Measurements from ENCODE around the gene MRPS27.

Gene MRPS27

DNA sequence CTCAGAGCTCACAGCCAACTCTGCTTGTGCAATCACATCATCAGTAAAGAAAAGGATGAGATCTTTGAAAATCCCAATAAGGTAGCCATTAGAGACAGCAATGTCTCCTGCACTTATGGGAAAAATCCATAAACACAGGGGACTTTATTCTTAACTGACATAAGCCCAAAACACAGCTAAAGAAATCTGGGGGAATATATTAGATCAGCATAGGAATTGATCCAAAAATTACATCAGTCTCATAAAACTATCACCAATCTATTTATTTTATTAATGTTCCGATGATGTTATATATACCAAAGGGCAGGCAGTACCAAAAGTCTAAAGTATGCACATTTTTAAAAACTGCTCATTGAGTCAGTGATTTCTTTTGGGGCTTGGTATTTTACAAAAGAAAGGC, 6.9 kb downstream of the MRPS27 start:
- Histone ChIP-seq H3K27me3 (no peaks in the 10 kb centered on the region), H3K4me1 (ENCODE audit: control insufficient read depth in 1 of 2, insufficient read depth in 1 of 2, low read depth in 1 of 2, low read length in 1 of 2) (peaks cover 12 to 14% of the 10 kb centered on the region in 2 experiments), H3K4me3 (ENCODE audit: low read depth in 1 of 2, low read length in 1 of 2) (no peak overlapping the region), H3K36me3 (peaks cover 6% of the 10 kb centered on the region), H3K9me3 (no peaks in the 10 kb centered on the region), H3K27ac (no peak overlapping the region)
- TF ChIP-seq CTCF (IDR thresholded peaks at IDR 0.05) = no peak

DNA sequence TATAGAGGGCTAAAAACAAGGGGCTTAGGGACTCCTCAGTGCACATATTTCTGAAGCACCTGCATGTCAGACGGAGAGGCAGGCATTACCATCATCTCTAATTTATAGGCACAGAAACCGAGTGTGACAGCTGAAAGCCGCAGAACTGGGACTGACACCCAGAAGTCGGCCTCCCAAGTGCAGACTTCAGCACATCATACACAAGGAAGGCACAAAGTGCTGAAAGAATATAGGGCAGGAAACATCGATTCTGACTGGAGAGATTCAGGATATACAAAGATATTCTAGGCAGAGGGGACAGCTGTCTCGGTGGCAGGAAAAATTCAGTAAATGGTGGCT, 11.2 kb downstream of the MRPS27 start:
- no peaks in the 10 kb centered on the region for H3K9me3 ChIP-seq
- H3K36me3 ChIP-seq = peaks cover 6% of the 10 kb centered on the region
- H3K27me3 ChIP-seq = no peaks in the 10 kb centered on the region
- peak overlapping the region; percentile 75 for H3K27ac ChIP-seq
- TF ChIP-seq CTCF (IDR thresholded peaks at IDR 0.05) = no peak
- H3K4me3 ChIP-seq (ENCODE audit: low read depth in 1 of 2, low read length in 1 of 2) = peak overlapping the region; percentile 80 to 83
- H3K4me1 ChIP-seq (ENCODE audit: control insufficient read depth in 1 of 2, insufficient read depth in 1 of 2, low read depth in 1 of 2, low read length in 1 of 2) = peaks cover 11 to 15% of the 10 kb centered on the region in 2 experiments

DNA sequence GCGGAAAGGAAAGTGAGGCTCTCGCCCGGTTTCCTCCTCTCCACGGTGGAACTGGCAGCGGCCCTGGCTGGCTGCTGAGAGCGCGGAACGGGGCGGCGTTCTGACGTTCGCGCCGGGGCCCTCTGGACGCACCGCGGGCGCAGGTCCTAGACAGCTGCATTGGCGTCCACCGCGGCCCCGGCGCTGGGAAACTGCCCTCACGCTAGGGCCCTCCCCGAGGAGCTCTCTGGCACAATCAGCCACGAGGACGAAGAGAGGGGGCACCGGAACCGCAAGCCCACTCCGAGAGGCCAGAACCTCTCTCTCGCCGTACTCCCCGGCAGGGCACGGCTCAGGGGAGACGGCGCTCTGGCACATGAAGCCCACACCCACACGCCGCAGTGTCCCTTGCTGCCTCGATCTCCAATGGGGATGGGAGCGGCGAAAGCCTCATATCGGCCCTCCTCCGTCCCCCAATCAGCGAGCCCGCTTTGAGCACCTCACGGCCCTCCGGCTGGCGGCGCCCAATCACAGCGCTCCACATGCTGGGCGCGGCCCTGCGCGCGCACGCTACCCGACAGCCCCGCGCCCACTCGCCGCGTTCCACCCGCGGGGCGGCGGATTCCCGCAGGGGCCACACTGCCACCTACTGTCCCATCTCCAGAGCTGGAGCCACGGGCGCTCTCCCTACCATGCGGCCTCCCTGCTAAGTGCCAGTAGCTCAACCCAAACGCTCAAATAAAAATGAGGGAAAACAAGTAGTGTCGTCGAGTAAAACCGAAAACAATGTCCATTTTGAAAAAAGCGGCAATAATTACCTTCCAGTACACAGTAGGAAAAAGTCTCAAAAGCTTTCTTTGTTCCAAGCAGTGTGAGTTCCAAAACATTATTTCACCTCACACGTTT, 11.8 kb downstream of the MRPS27 start:
- H3K27me3 ChIP-seq = no peaks in the 10 kb centered on the region
- H3K9me3 ChIP-seq = no peaks in the 10 kb centered on the region
- peak overlapping the region; percentile 80 to 83 for H3K4me3 ChIP-seq (ENCODE audit: low read depth in 1 of 2, low read length in 1 of 2)
- peaks cover 11 to 15% of the 10 kb centered on the region in 2 experiments for H3K4me1 ChIP-seq (ENCODE audit: control insufficient read depth in 1 of 2, insufficient read depth in 1 of 2, low read depth in 1 of 2, low read length in 1 of 2)
- H3K27ac ChIP-seq = peak overlapping the region; percentile 75
- H3K36me3 ChIP-seq = peaks cover 6% of the 10 kb centered on the region
- TF ChIP-seq CTCF (IDR thresholded peaks at IDR 0.05) = peak; percentile 82

DNA sequence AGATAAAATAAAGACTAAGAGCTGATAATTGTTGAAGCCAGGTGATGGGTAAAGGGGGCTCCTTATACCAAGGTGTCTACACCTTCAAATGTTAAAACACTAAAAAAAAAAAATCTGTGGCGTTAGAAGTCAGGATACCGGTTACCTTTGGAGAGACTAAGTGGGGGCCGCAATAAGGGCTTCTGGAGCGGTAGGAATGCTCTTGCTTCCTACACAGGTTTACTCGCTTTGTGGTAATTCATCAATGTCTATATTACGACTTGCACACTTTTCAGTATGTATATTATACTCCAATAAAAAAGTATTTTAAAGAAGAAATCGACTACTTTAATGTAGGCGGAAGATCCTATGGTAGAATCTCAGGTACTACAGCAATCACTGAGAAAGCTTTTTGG, 12.5 kb downstream of the MRPS27 start:
- Histone ChIP-seq H3K27me3 (no peaks in the 10 kb centered on the region), H3K4me3 (ENCODE audit: low read depth in 1 of 2, low read length in 1 of 2) (peak overlapping the region; percentile 80 to 83), H3K4me1 (ENCODE audit: control insufficient read depth in 1 of 2, insufficient read depth in 1 of 2, low read depth in 1 of 2, low read length in 1 of 2) (peaks cover 11 to 15% of the 10 kb centered on the region in 2 experiments), H3K27ac (peak overlapping the region; percentile 75), H3K36me3 (peaks cover 6% of the 10 kb centered on the region), H3K9me3 (no peaks in the 10 kb centered on the region)
- no peak for TF ChIP-seq CTCF (IDR thresholded peaks at IDR 0.05)

GRCh38 chr5:72305194-72306142, 14.6 kb downstream of the MRPS27 start:
- no peak for TF ChIP-seq CTCF (IDR thresholded peaks at IDR 0.05)
- H3K36me3 ChIP-seq = no peaks in the 10 kb centered on the region
- no peak overlapping the region for H3K27ac ChIP-seq
- H3K4me1 ChIP-seq (ENCODE audit: control insufficient read depth in 1 of 2, insufficient read depth in 1 of 2, low read depth in 1 of 2, low read length in 1 of 2) = peaks cover 11 to 15% of the 10 kb centered on the region in 2 experiments
- no peaks in the 10 kb centered on the region for H3K27me3 ChIP-seq
- H3K4me3 ChIP-seq (ENCODE audit: low read depth in 1 of 2, low read length in 1 of 2) = no peak overlapping the region
- H3K9me3 ChIP-seq = no peaks in the 10 kb centered on the region
